Caco-2 (cell line): ENCODE data around the gene NLGN3. TPM values are rescaled to one million over a fixed set of nuclear protein-coding genes. Genes with fewer than 3 reads are reported as not detected.

ENCODE experiments used
- BruUV-seq: library from RNA; stranded (reverse); fragments of 400-500 nt; replicated peaks from 2 replicates; lab custom pipeline; 2021; lab: Mats Ljungman, UMichigan
- CTCF ChIA-PET: fragments of 300-600 bp; sonication (Branson Sonifier 250); formaldehyde crosslinking; loops from one replicate; lab custom pipeline; 2022; ENCODE audit warnings: antibody characterized with exemption; lab: Charles Lee
- POLR2A ChIA-PET: fragments of 300-600 bp; sonication (Branson Sonifier 250); formaldehyde crosslinking; loops from one replicate; lab custom pipeline; 2022; ENCODE audit warnings: antibody characterized with exemption; lab: Charles Lee
- DNase-seq, 2 experiments: peaks; one replicate each; pipeline versions ENCODE4 v3.0.0 to v3.0.0-alpha.2; 2020 to 2022
- H3K27me3 ChIP-seq: replicated peaks from 2 replicates; pipeline ENCODE4 v1.6.0; 2011; ENCODE audit warnings: low read length; ENCODE audit not compliant: control insufficient read depth, insufficient read depth
- H3K36me3 ChIP-seq: 2 replicates; pipeline ENCODE4 v1.5.1; 2011; ENCODE audit warnings: low read length; ENCODE audit not compliant: control insufficient read depth, insufficient read depth
- H3K4me1 ChIP-seq: fragments of 250-450 bp; sonication (Bioruptor Pico); 2 replicates; pipeline ENCODE4 v1.5.1; 2020; ENCODE audit warnings: mild to moderate bottlenecking
- H3K4me3 ChIP-seq: 2 replicates; pipeline ENCODE4 v1.5.1; 2011; ENCODE audit warnings: low read depth, mild to moderate bottlenecking, control low read depth, low read length
- H3K9me3 ChIP-seq: fragments of 250-450 bp; sonication (Bioruptor Pico); 2 replicates; pipeline ENCODE4 v1.5.1; 2020; ENCODE audit warnings: mild to moderate bottlenecking, moderate library complexity
- H3K27ac Mint-ChIP-seq: one replicate; pipeline ENCODE4 v1.8.0; 2022; ENCODE audit warnings: mixed read lengths; ENCODE audit not compliant: unreplicated experiment
- H3K27me3 Mint-ChIP-seq: one replicate; pipeline ENCODE4 v1.8.0; 2022; ENCODE audit warnings: mixed read lengths; ENCODE audit not compliant: insufficient read depth, unreplicated experiment
- H3K36me3 Mint-ChIP-seq: one replicate; pipeline ENCODE4 v1.8.0; 2022; ENCODE audit warnings: mild to moderate bottlenecking, mixed read lengths; ENCODE audit not compliant: insufficient read depth, unreplicated experiment
- H3K4me1 Mint-ChIP-seq: one replicate; pipeline ENCODE4 v1.8.0; 2022; ENCODE audit warnings: low read depth, mixed read lengths; ENCODE audit not compliant: unreplicated experiment
- H3K4me3 Mint-ChIP-seq: one replicate; pipeline ENCODE4 v1.8.0; 2022; ENCODE audit warnings: mild to moderate bottlenecking, moderate library complexity, mixed read lengths; ENCODE audit not compliant: unreplicated experiment
- H3K9me3 Mint-ChIP-seq: one replicate; pipeline ENCODE4 v1.8.0; 2022; ENCODE audit warnings: mixed read lengths; ENCODE audit not compliant: unreplicated experiment
- intact Hi-C: fragments of 100-400 bp; cut with micrococcal nuclease; formaldehyde crosslinking; loops from one replicate; pipeline ENCODE4 v1.10.0; 2022; ENCODE audit not compliant: unreplicated experiment
- total RNA-seq: library from RNA; stranded (reverse); gene quantifications from 2 replicates; pipeline ENCODE4 v1.2.3, GENCODE V29; 2022
- TF ChIP-seq, protein P1 (sequence below), 2 experiments: fragments of 200-600 bp in 1 of 2; IDR thresholded peaks; 1 replicate in 1 of 2; 2 replicates in 1 of 2; pipeline versions ENCODE4 v1.5.1 to v1.8.0; 2011 to 2022; ENCODE audit warnings: antibody characterized with exemption in 1 of 2, control low read depth in 1 of 2, inconsistent platforms in 1 of 2, low read depth in 1 of 2, low read length in 1 of 2, mild to moderate bottlenecking in 1 of 2, moderate library complexity in 1 of 2; ENCODE audit not compliant: insufficient read depth in 1 of 2, severe bottlenecking in 1 of 2, unreplicated experiment in 1 of 2

The NLGN3 gene
- total RNA-seq, 1 experiment from 2014 or later = 0.61 TPM

DNA sequence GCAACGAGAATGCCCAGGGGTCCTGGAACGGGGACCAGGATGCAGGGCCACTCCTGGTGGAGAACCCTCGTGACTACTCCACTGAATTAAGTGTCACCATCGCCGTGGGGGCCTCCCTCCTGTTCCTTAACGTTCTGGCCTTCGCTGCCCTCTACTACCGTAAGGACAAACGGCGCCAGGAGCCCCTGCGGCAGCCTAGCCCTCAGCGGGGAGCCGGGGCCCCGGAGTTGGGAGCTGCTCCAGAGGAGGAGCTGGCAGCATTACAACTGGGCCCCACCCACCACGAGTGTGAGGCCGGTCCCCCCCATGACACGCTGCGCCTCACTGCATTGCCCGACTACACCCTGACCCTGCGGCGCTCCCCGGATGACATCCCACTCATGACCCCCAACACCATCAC lies 24.9 kb downstream of the NLGN3 start:
- Mint-ChIP-seq H3K27ac (no peak overlapping the region), H3K4me1 (peaks cover 7% of the 10 kb centered on the region), H3K27me3 (no peaks in the 10 kb centered on the region), H3K36me3 (no peaks in the 10 kb centered on the region), H3K4me3 (no peak overlapping the region), H3K9me3 (no peaks in the 10 kb centered on the region)
- no peaks in the 10 kb centered on the region for H3K9me3 ChIP-seq
- H3K4me3 ChIP-seq = no peak overlapping the region
- CTCF ChIA-PET = no interaction called here
- TF ChIP-seq, protein P1, sequence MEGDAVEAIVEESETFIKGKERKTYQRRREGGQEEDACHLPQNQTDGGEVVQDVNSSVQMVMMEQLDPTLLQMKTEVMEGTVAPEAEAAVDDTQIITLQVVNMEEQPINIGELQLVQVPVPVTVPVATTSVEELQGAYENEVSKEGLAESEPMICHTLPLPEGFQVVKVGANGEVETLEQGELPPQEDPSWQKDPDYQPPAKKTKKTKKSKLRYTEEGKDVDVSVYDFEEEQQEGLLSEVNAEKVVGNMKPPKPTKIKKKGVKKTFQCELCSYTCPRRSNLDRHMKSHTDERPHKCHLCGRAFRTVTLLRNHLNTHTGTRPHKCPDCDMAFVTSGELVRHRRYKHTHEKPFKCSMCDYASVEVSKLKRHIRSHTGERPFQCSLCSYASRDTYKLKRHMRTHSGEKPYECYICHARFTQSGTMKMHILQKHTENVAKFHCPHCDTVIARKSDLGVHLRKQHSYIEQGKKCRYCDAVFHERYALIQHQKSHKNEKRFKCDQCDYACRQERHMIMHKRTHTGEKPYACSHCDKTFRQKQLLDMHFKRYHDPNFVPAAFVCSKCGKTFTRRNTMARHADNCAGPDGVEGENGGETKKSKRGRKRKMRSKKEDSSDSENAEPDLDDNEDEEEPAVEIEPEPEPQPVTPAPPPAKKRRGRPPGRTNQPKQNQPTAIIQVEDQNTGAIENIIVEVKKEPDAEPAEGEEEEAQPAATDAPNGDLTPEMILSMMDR (IDR thresholded peaks at IDR 0.05; ENCODE audit: insufficient read depth in 1 of 2, low read depth in 1 of 2, low read length in 1 of 2, severe bottlenecking in 1 of 2, unreplicated experiment in 1 of 2) = no peak
- no peak for DNase-seq
- no TSS peak for BruUV-seq
- POLR2A ChIA-PET = no interaction called here
- intact Hi-C loops = no loop called here
- no peaks in the 10 kb centered on the region for H3K36me3 ChIP-seq
- no peaks in the 10 kb centered on the region for H3K27me3 ChIP-seq
- no peaks in the 10 kb centered on the region for H3K4me1 ChIP-seq

DNA sequence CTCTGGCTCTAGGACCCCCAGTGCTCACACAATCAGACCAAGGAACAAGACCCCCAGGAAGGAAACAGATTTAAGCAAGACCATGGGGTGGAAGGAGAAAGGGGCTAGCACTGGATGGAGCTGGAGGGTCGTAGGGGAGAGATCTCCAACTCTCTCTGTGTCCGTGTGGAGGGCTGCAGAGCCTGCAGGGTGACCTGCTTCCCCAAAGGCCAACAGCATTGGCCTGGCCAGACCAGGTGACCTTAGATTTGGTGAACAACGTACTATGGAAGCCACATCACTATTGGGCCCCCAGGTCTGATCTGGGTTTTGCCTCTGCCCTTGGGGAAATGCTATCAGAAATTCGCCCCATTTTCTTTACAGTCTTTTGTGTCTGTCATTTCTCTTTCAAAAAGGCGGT lies 26.0 kb downstream of the NLGN3 start:
- no peak overlapping the region for H3K4me3 ChIP-seq
- no peaks in the 10 kb centered on the region for H3K4me1 ChIP-seq
- TF ChIP-seq, protein P1 (IDR thresholded peaks at IDR 0.05; ENCODE audit: insufficient read depth in 1 of 2, low read depth in 1 of 2, low read length in 1 of 2, severe bottlenecking in 1 of 2, unreplicated experiment in 1 of 2) = no peak
- ChIA-PET POLR2A (no interaction called here), CTCF (no interaction called here)
- no peak overlapping the region for H3K4me3 Mint-ChIP-seq
- no peaks in the 10 kb centered on the region for H3K27me3 Mint-ChIP-seq
- no peaks in the 10 kb centered on the region for H3K36me3 ChIP-seq
- H3K9me3 ChIP-seq = no peaks in the 10 kb centered on the region
- H3K9me3 Mint-ChIP-seq = no peaks in the 10 kb centered on the region
- BruUV-seq = no TSS peak
- DNase-seq = no peak
- no peaks in the 10 kb centered on the region for H3K36me3 Mint-ChIP-seq
- peaks cover 7% of the 10 kb centered on the region for H3K4me1 Mint-ChIP-seq
- intact Hi-C loops = no loop called here
- no peak overlapping the region for H3K27ac Mint-ChIP-seq
- no peaks in the 10 kb centered on the region for H3K27me3 ChIP-seq

DNA sequence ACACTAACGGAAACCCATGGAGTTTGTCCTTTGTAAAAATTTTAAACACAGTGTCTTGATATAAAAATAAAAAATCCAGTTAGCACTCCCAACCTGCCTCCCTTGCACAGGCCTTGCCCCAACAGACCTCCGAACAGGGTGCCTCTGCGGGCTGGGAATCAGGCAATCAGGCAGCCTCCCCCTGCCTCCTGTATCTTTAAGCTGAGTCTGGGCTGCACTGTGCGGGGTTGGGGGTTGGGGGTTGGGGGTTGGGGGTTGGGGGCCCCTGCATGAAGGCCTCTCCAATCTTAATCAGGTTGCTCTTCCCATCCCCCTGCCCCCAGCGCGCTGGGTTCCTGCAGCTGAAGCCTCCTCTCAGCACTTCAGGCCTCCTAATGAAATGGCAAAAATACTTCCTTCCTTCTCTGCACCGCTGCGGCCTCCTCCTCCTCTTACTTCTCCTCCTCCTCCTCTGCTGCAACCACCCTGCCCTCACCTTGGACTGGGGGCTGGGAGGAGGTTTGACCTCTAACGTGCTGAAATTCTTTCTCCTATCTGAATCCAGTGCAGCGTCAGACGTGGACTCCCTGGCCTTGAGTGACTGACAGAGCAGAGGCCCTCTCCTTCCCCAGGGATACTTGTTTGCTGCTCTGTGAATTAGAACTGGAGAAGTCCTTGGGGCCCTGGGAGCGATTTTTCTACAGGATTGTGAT lies 26.6 kb downstream of the NLGN3 start:
- no peak overlapping the region for H3K4me3 ChIP-seq
- no peak for DNase-seq
- Mint-ChIP-seq H3K27me3 (no peaks in the 10 kb centered on the region), H3K4me3 (no peak overlapping the region), H3K9me3 (no peaks in the 10 kb centered on the region), H3K36me3 (no peaks in the 10 kb centered on the region), H3K4me1 (peaks cover 7% of the 10 kb centered on the region), H3K27ac (peak overlapping the region; percentile 42)
- BruUV-seq = no TSS peak
- no peaks in the 10 kb centered on the region for H3K27me3 ChIP-seq
- ChIA-PET CTCF (no interaction called here), POLR2A (no interaction called here)
- H3K4me1 ChIP-seq = no peaks in the 10 kb centered on the region
- intact Hi-C loops = no loop called here
- no peaks in the 10 kb centered on the region for H3K36me3 ChIP-seq
- TF ChIP-seq, protein P1 (IDR thresholded peaks at IDR 0.05; ENCODE audit: insufficient read depth in 1 of 2, low read depth in 1 of 2, low read length in 1 of 2, severe bottlenecking in 1 of 2, unreplicated experiment in 1 of 2) = no peak
- no peaks in the 10 kb centered on the region for H3K9me3 ChIP-seq
